ENCODE measurements around the gene TPRN. TPM values are rescaled to one million over a fixed set of nuclear protein-coding genes. Genes with fewer than 3 reads are reported as not detected.
A peak's percentile ranks its signal among the peaks of the same experiment; 100 is the strongest.

The TPRN gene
- total and polyA plus RNA-seq, 9 of the 15 experiments (the other 6 are each of a cell fraction or from before 2014, with no cell fraction given): 0.31 to 31.9 (median 4.4) TPM

GRCh38 chr9:137200311-137201204 lies at the start of gene TPRN (continued):
- TF ChIP-seq, protein P1, sequence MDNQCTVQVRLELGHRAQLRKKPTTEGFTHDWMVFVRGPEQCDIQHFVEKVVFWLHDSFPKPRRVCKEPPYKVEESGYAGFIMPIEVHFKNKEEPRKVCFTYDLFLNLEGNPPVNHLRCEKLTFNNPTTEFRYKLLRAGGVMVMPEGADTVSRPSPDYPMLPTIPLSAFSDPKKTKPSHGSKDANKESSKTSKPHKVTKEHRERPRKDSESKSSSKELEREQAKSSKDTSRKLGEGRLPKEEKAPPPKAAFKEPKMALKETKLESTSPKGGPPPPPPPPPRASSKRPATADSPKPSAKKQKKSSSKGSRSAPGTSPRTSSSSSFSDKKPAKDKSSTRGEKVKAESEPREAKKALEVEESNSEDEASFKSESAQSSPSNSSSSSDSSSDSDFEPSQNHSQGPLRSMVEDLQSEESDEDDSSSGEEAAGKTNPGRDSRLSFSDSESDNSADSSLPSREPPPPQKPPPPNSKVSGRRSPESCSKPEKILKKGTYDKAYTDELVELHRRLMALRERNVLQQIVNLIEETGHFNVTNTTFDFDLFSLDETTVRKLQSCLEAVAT (IDR thresholded peaks at IDR 0.05): no peak
- TF ChIP-seq ELF4 (CRISPR knock-in tag; IDR thresholded peaks at IDR 0.05): 0 out of 2 replicates have a peak, but pooled peaks have one; percentile 22
- no peak for TF ChIP-seq ESRRB (CRISPR knock-in tag; IDR thresholded peaks at IDR 0.05; ENCODE audit: borderline replicate concordance)
- TF ChIP-seq MAFF (IDR thresholded peaks at IDR 0.05; ENCODE audit: low read length): no peak
- no peak for TF ChIP-seq ZSCAN32 (CRISPR knock-in tag; IDR thresholded peaks at IDR 0.05)
- TF ChIP-seq CC2D1A (IDR thresholded peaks at IDR 0.05): no peak
- no peak for TF ChIP-seq TAF7 (tag; IDR thresholded peaks at IDR 0.05)
- no peak for TF ChIP-seq PURB (CRISPR knock-in tag; IDR thresholded peaks at IDR 0.05; ENCODE audit: low read depth)
- TF ChIP-seq, protein P2, sequence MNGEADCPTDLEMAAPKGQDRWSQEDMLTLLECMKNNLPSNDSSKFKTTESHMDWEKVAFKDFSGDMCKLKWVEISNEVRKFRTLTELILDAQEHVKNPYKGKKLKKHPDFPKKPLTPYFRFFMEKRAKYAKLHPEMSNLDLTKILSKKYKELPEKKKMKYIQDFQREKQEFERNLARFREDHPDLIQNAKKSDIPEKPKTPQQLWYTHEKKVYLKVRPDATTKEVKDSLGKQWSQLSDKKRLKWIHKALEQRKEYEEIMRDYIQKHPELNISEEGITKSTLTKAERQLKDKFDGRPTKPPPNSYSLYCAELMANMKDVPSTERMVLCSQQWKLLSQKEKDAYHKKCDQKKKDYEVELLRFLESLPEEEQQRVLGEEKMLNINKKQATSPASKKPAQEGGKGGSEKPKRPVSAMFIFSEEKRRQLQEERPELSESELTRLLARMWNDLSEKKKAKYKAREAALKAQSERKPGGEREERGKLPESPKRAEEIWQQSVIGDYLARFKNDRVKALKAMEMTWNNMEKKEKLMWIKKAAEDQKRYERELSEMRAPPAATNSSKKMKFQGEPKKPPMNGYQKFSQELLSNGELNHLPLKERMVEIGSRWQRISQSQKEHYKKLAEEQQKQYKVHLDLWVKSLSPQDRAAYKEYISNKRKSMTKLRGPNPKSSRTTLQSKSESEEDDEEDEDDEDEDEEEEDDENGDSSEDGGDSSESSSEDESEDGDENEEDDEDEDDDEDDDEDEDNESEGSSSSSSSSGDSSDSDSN (IDR thresholded peaks at IDR 0.05; ENCODE audit: borderline replicate concordance in 1 of 2, low read depth in 2 of 2, low read length in 2 of 2): peak; percentile 40 to 57
- TF ChIP-seq CHD2 (IDR thresholded peaks at IDR 0.05; ENCODE audit: low read depth, low read length): peak; percentile 84
- TF ChIP-seq, protein P3, sequence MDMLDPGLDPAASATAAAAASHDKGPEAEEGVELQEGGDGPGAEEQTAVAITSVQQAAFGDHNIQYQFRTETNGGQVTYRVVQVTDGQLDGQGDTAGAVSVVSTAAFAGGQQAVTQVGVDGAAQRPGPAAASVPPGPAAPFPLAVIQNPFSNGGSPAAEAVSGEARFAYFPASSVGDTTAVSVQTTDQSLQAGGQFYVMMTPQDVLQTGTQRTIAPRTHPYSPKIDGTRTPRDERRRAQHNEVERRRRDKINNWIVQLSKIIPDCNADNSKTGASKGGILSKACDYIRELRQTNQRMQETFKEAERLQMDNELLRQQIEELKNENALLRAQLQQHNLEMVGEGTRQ (CRISPR knock-in tag; IDR thresholded peaks at IDR 0.05): 0 out of 2 replicates have a peak, but pooled peaks have one; percentile 36
- TF ChIP-seq, protein P4, sequence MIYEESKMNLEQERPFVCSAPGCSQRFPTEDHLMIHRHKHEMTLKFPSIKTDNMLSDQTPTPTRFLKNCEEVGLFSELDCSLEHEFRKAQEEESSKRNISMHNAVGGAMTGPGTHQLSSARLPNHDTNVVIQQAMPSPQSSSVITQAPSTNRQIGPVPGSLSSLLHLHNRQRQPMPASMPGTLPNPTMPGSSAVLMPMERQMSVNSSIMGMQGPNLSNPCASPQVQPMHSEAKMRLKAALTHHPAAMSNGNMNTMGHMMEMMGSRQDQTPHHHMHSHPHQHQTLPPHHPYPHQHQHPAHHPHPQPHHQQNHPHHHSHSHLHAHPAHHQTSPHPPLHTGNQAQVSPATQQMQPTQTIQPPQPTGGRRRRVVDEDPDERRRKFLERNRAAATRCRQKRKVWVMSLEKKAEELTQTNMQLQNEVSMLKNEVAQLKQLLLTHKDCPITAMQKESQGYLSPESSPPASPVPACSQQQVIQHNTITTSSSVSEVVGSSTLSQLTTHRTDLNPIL (CRISPR knock-in tag; IDR thresholded peaks at IDR 0.05): no peak
- TF ChIP-seq CCAR2 (IDR thresholded peaks at IDR 0.05; ENCODE audit: low read depth, low read length): no peak
- peak; percentile 82 for TF ChIP-seq PHF20 (IDR thresholded peaks at IDR 0.05; ENCODE audit: partially characterized antibody)
- TF ChIP-seq MBD2 (IDR thresholded peaks at IDR 0.05; ENCODE audit: borderline replicate concordance, low read depth): peak; percentile 96
- peak; percentile 81; the same call in 1 of the 2 replicates for TF ChIP-seq PHF8 (IDR thresholded peaks at IDR 0.05; ENCODE audit: borderline replicate concordance, low read length)
- TF ChIP-seq MEF2D (tag; conservative IDR thresholded peaks at IDR 0.05; ENCODE audit: low read depth): no peak
- TF ChIP-seq TOE1 (IDR thresholded peaks at IDR 0.05; ENCODE audit: borderline replicate concordance): no peak
- TF ChIP-seq TOE1 (CRISPR knock-in tag; IDR thresholded peaks at IDR 0.05; ENCODE audit: borderline replicate concordance, low read depth): no peak
- no peak for TF ChIP-seq LARP7 (IDR thresholded peaks at IDR 0.05)
- TF ChIP-seq GABPA (tag; conservative IDR thresholded peaks at IDR 0.05; ENCODE audit: low read depth): peak; percentile 84
- no peak for TF ChIP-seq ZNF77 (CRISPR knock-in tag; IDR thresholded peaks at IDR 0.05)
